Fibroblast of villous mesenchyme (primary cell): ENCODE measurements around the gene KCNK2. TPM values are rescaled to one million over a fixed set of nuclear protein-coding genes. Genes with fewer than 3 reads are reported as not detected.

Source experiments
- DNase-seq: peaks from one replicate; pipeline ENCODE4 v3.0.0-alpha.2; 2010; ENCODE audit warnings: low read depth
- H3K4me3 ChIP-seq: 2 replicates; pipeline ENCODE4 v1.5.1; 2011; ENCODE audit warnings: low read depth, mild to moderate bottlenecking, low read length
- CTCF ChIP-seq: IDR thresholded peaks from 2 replicates; pipeline ENCODE4 v1.5.1; 2012; ENCODE audit warnings: low read depth, mild to moderate bottlenecking, low read length; ENCODE audit not compliant: insufficient read depth
- total RNA-seq: library from RNA; depleted of rRNA; stranded (reverse); fragments of >200 nt; gene quantifications from 2 replicates; pipeline ENCODE4 v1.2.3, GENCODE V29; 2012

Gene KCNK2
- total RNA-seq, 1 donor = 61.7 TPM

GRCh38 chr1:215198021-215198420 lies 115.5 kb downstream of the KCNK2 start:
- no peak for TF ChIP-seq CTCF
- no peak for DNase-seq
- no peak overlapping the region for H3K4me3 ChIP-seq

- TF ChIP-seq CTCF = no peak
- no peak for DNase-seq
- H3K4me3 ChIP-seq = no peak overlapping the region
These were observed 117.6 kb downstream of the KCNK2 start for GRCh38 chr1:215200121-215200520.

- DNase-seq = no peak
- H3K4me3 ChIP-seq = no peak overlapping the region
- no peak for TF ChIP-seq CTCF
These were observed 118.7 kb downstream of the KCNK2 start for GRCh38 chr1:215201283-215201682.

- no peak for DNase-seq
- TF ChIP-seq CTCF = no peak
- no peak overlapping the region for H3K4me3 ChIP-seq
These were observed 120.3 kb downstream of the KCNK2 start for GRCh38 chr1:215202868-215203267.

GRCh38 chr1:215210167-215210566 lies 127.6 kb downstream of the KCNK2 start:
- no peak for DNase-seq
- no peak overlapping the region for H3K4me3 ChIP-seq
- no peak for TF ChIP-seq CTCF

- H3K4me3 ChIP-seq = no peak overlapping the region
- DNase-seq = no peak
- TF ChIP-seq CTCF = no peak
These were observed 133.3 kb downstream of the KCNK2 start for GRCh38 chr1:215215846-215216245.

GRCh38 chr1:215219372-215219771 lies 136.8 kb downstream of the KCNK2 start:
- no peak overlapping the region for H3K4me3 ChIP-seq
- DNase-seq = no peak
- no peak for TF ChIP-seq CTCF
